Measurements from ENCODE around the gene RXRB. TPM values are rescaled to one million over a fixed set of nuclear protein-coding genes. Genes with fewer than 3 reads are reported as not detected.

RXRB gene
- total and polyA plus RNA-seq, 10 of the 15 experiments (the other 5 are each of a cell fraction or from before 2014, with no cell fraction given), result 0.71 to 35.0 (median 20.4) TPM

- TF ChIP-seq MLLT1 (IDR thresholded peaks at IDR 0.05) (0 out of 2 replicates have a peak, but pooled peaks have one; percentile 45), PML (IDR thresholded peaks at IDR 0.05; ENCODE audit: low read length) (no peak), POLR2A (IDR thresholded peaks at IDR 0.05; ENCODE audit: low read depth, low read length) (peak; percentile 98), SMARCA5 (IDR thresholded peaks at IDR 0.05) (no peak; the same call in 1 of the 2 replicates), NFIC (IDR thresholded peaks at IDR 0.05; ENCODE audit: low read depth, low read length) (no peak), BCLAF1 (IDR thresholded peaks at IDR 0.05) (no peak), ETV6 (conservative IDR thresholded peaks at IDR 0.05 in 1 of 2, IDR thresholded peaks at IDR 0.05 in 1 of 2; ENCODE audit: borderline replicate concordance in 1 of 2, low read depth in 1 of 2) (no peak), ZNF622 (IDR thresholded peaks at IDR 0.05) (no peak), PBX3 (IDR thresholded peaks at IDR 0.05; ENCODE audit: insufficient replicate concordance, low read depth, low read length) (no peak), SUZ12 (IDR thresholded peaks at IDR 0.05; ENCODE audit: unreplicated experiment) (no peak), MYB (IDR thresholded peaks at IDR 0.05; ENCODE audit: borderline replicate concordance, low read depth, low read length) (no peak), ATF3 (IDR thresholded peaks at IDR 0.05; ENCODE audit: borderline replicate concordance, extremely low read depth, low read depth, low read length) (no peak), ZBTB40 (IDR thresholded peaks at IDR 0.05; ENCODE audit: borderline replicate concordance) (peak; percentile 56; the same call in 1 of the 2 replicates), BCL11A (IDR thresholded peaks at IDR 0.05; ENCODE audit: low read depth, low read length) (no peak), IKZF2 (IDR thresholded peaks at IDR 0.05) (peak; percentile 65 to 78), CREM (IDR thresholded peaks at IDR 0.05; ENCODE audit: low read depth) (peak; percentile 97), RBBP5 (conservative IDR thresholded peaks at IDR 0.05) (no peak), FOXK2 (IDR thresholded peaks at IDR 0.05) (no peak), SP1 (IDR thresholded peaks at IDR 0.05; ENCODE audit: low read depth, low read length) (peak; percentile 27), YY1 (IDR thresholded peaks at IDR 0.05; ENCODE audit: low read depth, low read length) (peak; percentile 96), TBL1XR1 (IDR thresholded peaks at IDR 0.05; ENCODE audit: low read depth, low read length) (no peak)
Measured at GRCh38 chr6:33208091-33208967, 7.9 kb upstream of the RXRB start, which contains the start of gene RING1 (continued).

All from GM12878 (cell line).